K562 (cell line): ENCODE results near the gene LNPEP. TPM values are rescaled to one million over a fixed set of nuclear protein-coding genes. Genes with fewer than 3 reads are reported as not detected.

Source experiments
- BACH1 ChIP-seq: fragments of 200-800 bp; sonication (Bioruptor generic); IDR thresholded peaks from 2 replicates; pipeline ENCODE4 v1.6.1; 2016; ENCODE audit warnings: missing genetic modification characterization, missing compliant biosample characterization
- CBX8 ChIP-seq: fragments of 200-600 bp; sonication (generic); IDR thresholded peaks from 2 replicates; pipeline ENCODE4 v1.6.1; 2012; ENCODE audit warnings: borderline replicate concordance, mixed run types, low read depth, mild to moderate bottlenecking, moderate library complexity, mixed read lengths, low read length, control low read depth, inconsistent platforms; ENCODE audit not compliant: poor library complexity, severe bottlenecking; ENCODE audit errors: extremely low read depth
- CXXC5 ChIP-seq: fragments of 250-450 bp; sonication (Bioruptor Pico); IDR thresholded peaks from 2 replicates; pipeline ENCODE4 v1.8.0; 2022; ENCODE audit warnings: inconsistent platforms, mild to moderate bottlenecking, moderate library complexity
- FOXJ2 ChIP-seq: fragments of 200-800 bp; sonication (Bioruptor generic); IDR thresholded peaks from 2 replicates; pipeline ENCODE4 v1.6.1; 2016; ENCODE audit warnings: missing genetic modification characterization, missing compliant biosample characterization
- MYNN ChIP-seq, 2 experiments: sonication (generic); formaldehyde crosslinking in 1 of 2; IDR thresholded peaks; 2 replicates each; pipeline versions ENCODE4 v1.5.0 to v1.6.1; 2016 to 2020; ENCODE audit warnings: antibody characterized with exemption in 1 of 2, missing genetic modification reagents in 1 of 2
- NEUROD1 ChIP-seq: fragments of 150-350 bp; IDR thresholded peaks from 2 replicates; pipeline ENCODE4 v1.6.1; 2014; ENCODE audit warnings: borderline replicate concordance, low read length, low read depth; ENCODE audit not compliant: partially characterized antibody
- NFE2L1 ChIP-seq: fragments of 450-650 bp; IDR thresholded peaks from 2 replicates; pipeline ENCODE4 v1.6.1; 2016; ENCODE audit warnings: missing genetic modification characterization, low read depth, mild to moderate bottlenecking, missing compliant biosample characterization, moderate library complexity, borderline replicate concordance
- NFIX ChIP-seq: fragments of 250-450 bp; sonication (Bioruptor Pico); IDR thresholded peaks from 2 replicates; pipeline ENCODE4 v1.4.0; 2020; ENCODE audit warnings: low read depth, mild to moderate bottlenecking, moderate library complexity
- SLC30A9 ChIP-seq: fragments of 250-450 bp; sonication (Bioruptor Pico); IDR thresholded peaks from 2 replicates; pipeline ENCODE4 v1.8.0; 2022; ENCODE audit warnings: mild to moderate bottlenecking, moderate library complexity
- SP2 ChIP-seq: IDR thresholded peaks from 2 replicates; pipeline ENCODE4 v1.6.1; 2011; ENCODE audit warnings: mild to moderate bottlenecking, low read depth, low read length, moderate library complexity; ENCODE audit not compliant: poor library complexity, severe bottlenecking; ENCODE audit errors: extremely low read depth
- TAL1 ChIP-seq: fragments of 450-650 bp; IDR thresholded peaks from 2 replicates; pipeline ENCODE4 v1.6.1; 2016; ENCODE audit warnings: mild to moderate bottlenecking
- TBP ChIP-seq: optimal IDR thresholded peaks from 2 replicates; pipeline ENCODE3; 2011; ENCODE audit warnings: low read depth, low read length, improper control_type of control experiment
- XRCC3 ChIP-seq: fragments of 450-650 bp; IDR thresholded peaks from 2 replicates; pipeline ENCODE4 v1.6.1; 2017; ENCODE audit warnings: mild to moderate bottlenecking, moderate library complexity
- YY1 ChIP-seq, 3 experiments: IDR thresholded peaks; 2 replicates each; pipeline ENCODE4 v1.6.1; 2011; ENCODE audit warnings: low read length in 2 of 3, mild to moderate bottlenecking in 2 of 3, moderate library complexity in 2 of 3, borderline replicate concordance in 1 of 3, control low read depth in 1 of 3, low read depth in 1 of 3; ENCODE audit not compliant: insufficient read depth in 3 of 3, insufficient replicate concordance in 2 of 3, control insufficient read depth in 1 of 3, insufficient read length in 1 of 3; ENCODE audit errors: extremely low read depth in 1 of 3
- ZBTB8A ChIP-seq: fragments of 450-650 bp; IDR thresholded peaks from 2 replicates; pipeline ENCODE4 v1.6.1; 2018; ENCODE audit warnings: mild to moderate bottlenecking, moderate library complexity; ENCODE audit not compliant: partially characterized antibody
- ZKSCAN3 ChIP-seq: fragments of 250-450 bp; sonication (Bioruptor Pico); IDR thresholded peaks from 2 replicates; pipeline ENCODE4 v1.4.0; 2020
- ZNF354B ChIP-seq: fragments of 250-450 bp; sonication (Bioruptor Pico); IDR thresholded peaks from 2 replicates; pipeline ENCODE4 v1.4.0; 2020
- ZNF778 ChIP-seq: fragments of 450-650 bp; formaldehyde crosslinking; IDR thresholded peaks from 2 replicates; pipeline ENCODE4 v1.4.0; 2020; ENCODE audit warnings: mild to moderate bottlenecking, moderate library complexity
- polyA plus RNA-seq, 8 experiments: library from polyadenylated mRNA; depleted of rRNA in 4 of 8; stranded (reverse) in 5 of 8; unstranded in 3 of 8; fragments of >200 nt; fragmentation: Nextera tagmentation in 2 of 8; fragmentation: Illumina TruSeq in 1 of 8; extraction: Ambion mirVana in 2 of 8; extraction: Trizol in 1 of 8; gene quantifications; 2 replicates each; pipeline versions ENCODE4 v1.2.1 to v1.2.3, GENCODE V29; 2011 to 2014; ENCODE audit warnings: inconsistent platforms in 1 of 8, missing spikeins in 1 of 8
- total RNA-seq, 7 experiments: library from RNA; depleted of rRNA in 6 of 7; stranded (reverse); fragments of >200 nt in 6 of 7; fragmentation: Illumina TruSeq in 2 of 7; extraction: Trizol in 2 of 7; gene quantifications; 2 replicates each; pipeline versions ENCODE4 v1.2.1 to v1.2.3, GENCODE V29; 2011 to 2021; ENCODE audit warnings: low replicate concordance in 1 of 7
- TF ChIP-seq, protein P1 (sequence below): fragments of 250-450 bp; sonication (Bioruptor Pico); IDR thresholded peaks from 2 replicates; pipeline ENCODE4 v1.5.0; 2021; ENCODE audit warnings: mild to moderate bottlenecking, borderline replicate concordance
- TF ChIP-seq, protein P2 (sequence below): fragments of 450-650 bp; IDR thresholded peaks from 2 replicates; pipeline ENCODE4 v1.7.0; 2016; ENCODE audit warnings: borderline replicate concordance

The LNPEP gene
- total and polyA plus RNA-seq, 9 of the 15 experiments (the other 6 are each of a cell fraction or from before 2014, with no cell fraction given) = 2.6 to 27.9 (median 11.2) TPM

DNA sequence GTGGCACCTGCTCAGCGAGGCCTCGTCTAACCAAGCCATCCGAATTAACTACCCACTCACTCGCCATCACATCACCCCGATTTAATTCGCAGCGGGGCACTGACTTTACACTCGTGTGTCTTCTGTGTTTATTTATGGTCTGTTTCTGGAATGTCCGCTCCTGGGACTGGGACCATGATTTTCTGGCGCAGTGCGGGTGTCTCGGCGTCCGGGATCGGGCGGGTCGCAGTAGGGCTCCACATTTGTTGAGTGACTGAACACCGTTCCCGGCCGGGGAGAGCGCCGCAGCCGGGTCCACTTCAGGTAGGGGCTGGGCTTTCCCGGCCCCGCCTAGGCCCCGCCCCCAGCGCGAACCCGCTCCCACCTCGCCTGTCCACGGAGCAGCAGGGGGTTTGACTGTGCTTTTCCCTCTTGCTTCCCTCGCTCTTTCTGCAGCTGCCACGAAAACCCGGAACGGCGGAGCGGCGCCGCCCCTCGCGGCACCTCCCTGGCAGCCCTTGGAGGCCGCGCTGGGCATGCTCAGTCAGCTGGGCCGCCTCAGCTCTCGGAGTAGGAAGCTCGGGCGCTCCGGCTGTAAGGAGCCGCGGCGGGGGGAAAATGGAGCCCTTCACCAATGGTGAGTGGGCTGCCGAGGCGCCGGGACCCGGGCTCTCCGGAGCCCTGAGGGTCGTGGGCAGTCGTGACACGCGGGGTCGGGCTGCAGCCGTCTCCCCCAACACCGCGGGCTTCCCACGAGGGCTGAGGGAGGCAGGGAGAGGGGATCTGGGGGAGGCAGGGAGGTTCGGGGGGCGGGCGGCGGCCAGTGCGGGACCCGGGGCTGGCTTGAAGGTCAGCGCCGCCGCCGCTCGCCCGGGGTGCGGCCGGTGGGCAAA is at the start of gene LNPEP (continued):
- TF ChIP-seq, protein P1, sequence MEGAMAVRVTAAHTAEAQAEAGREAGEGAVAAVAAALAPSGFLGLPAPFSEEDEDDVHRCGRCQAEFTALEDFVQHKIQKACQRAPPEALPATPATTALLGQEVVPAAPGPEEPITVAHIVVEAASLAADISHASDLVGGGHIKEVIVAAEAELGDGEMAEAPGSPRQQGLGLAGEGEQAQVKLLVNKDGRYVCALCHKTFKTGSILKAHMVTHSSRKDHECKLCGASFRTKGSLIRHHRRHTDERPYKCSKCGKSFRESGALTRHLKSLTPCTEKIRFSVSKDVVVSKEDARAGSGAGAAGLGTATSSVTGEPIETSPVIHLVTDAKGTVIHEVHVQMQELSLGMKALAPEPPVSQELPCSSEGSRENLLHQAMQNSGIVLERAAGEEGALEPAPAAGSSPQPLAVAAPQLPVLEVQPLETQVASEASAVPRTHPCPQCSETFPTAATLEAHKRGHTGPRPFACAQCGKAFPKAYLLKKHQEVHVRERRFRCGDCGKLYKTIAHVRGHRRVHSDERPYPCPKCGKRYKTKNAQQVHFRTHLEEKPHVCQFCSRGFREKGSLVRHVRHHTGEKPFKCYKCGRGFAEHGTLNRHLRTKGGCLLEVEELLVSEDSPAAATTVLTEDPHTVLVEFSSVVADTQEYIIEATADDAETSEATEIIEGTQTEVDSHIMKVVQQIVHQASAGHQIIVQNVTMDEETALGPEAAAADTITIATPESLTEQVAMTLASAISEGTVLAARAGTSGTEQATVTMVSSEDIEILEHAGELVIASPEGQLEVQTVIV (CRISPR knock-in tag) = no peak
- TF ChIP-seq NFIX (CRISPR knock-in tag) = no peak
- TF ChIP-seq SP2 = no peak
- TF ChIP-seq XRCC3 = no peak
- TF ChIP-seq FOXJ2 (tag) = no peak
- TF ChIP-seq CXXC5 (CRISPR knock-in tag) = peak; percentile 74
- no peak for TF ChIP-seq ZBTB8A
- TF ChIP-seq YY1 (IDR thresholded peaks at IDR 0.05; ENCODE audit: borderline replicate concordance in 1 of 3, control insufficient read depth in 1 of 3, extremely low read depth in 1 of 3, insufficient read depth in 3 of 3, insufficient read length in 1 of 3, insufficient replicate concordance in 2 of 3, low read depth in 1 of 3, low read length in 2 of 3) = peak in 2 of 3 experiments; percentile 56 to 82
- TF ChIP-seq, protein P2, sequence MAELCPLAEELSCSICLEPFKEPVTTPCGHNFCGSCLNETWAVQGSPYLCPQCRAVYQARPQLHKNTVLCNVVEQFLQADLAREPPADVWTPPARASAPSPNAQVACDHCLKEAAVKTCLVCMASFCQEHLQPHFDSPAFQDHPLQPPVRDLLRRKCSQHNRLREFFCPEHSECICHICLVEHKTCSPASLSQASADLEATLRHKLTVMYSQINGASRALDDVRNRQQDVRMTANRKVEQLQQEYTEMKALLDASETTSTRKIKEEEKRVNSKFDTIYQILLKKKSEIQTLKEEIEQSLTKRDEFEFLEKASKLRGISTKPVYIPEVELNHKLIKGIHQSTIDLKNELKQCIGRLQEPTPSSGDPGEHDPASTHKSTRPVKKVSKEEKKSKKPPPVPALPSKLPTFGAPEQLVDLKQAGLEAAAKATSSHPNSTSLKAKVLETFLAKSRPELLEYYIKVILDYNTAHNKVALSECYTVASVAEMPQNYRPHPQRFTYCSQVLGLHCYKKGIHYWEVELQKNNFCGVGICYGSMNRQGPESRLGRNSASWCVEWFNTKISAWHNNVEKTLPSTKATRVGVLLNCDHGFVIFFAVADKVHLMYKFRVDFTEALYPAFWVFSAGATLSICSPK = no peak
- TF ChIP-seq TAL1 = no peak
- peak; percentile 82 for TF ChIP-seq TBP
- no peak for TF ChIP-seq BACH1 (tag)
- no peak for TF ChIP-seq ZKSCAN3 (CRISPR knock-in tag)
- no peak for TF ChIP-seq ZNF354B (CRISPR knock-in tag)
- no peak for TF ChIP-seq CBX8
- TF ChIP-seq NEUROD1 = peak; percentile 99
- no peak for TF ChIP-seq NFE2L1 (tag)
- no peak for TF ChIP-seq ZNF778 (CRISPR knock-in tag)
- peak; percentile 94 for TF ChIP-seq MYNN (IDR thresholded peaks at IDR 0.05)
- TF ChIP-seq MYNN (CRISPR knock-in tag; IDR thresholded peaks at IDR 0.05) = no peak
- no peak for TF ChIP-seq SLC30A9 (CRISPR knock-in tag)
